Anterior cingulate cortex (tissue), 58 donors: Measurements from ENCODE around the gene RAP1A.
"Not testable (repeated sequence)": the region's sequence is repeated elsewhere in the genome, so short reads cannot be mapped to it uniquely, and the experiment has no call there.

Experiments used
- DNase-seq, 58 donors: peaks; one replicate each; lab custom pipeline; 2025; lab: John Stamatoyannopoulos, UW

Gene RAP1A

GRCh38 chr1:111625276-111625675, 5.7 kb downstream of the RAP1A start:
- no peak for DNase-seq

- no peak for DNase-seq
Measured at GRCh38 chr1:111628153-111628552, 8.6 kb downstream of the RAP1A start.

GRCh38 chr1:111629190-111629954, 9.8 kb downstream of the RAP1A start:
- DNase-seq: no peak

GRCh38 chr1:111630567-111630966, 11.0 kb downstream of the RAP1A start:
- no peak for DNase-seq

GRCh38 chr1:111631502-111631901, 11.9 kb downstream of the RAP1A start:
- DNase-seq: no peak

- not testable (repeated sequence) for DNase-seq
Measured at GRCh38 chr1:111632771-111633170, 13.2 kb downstream of the RAP1A start.

GRCh38 chr1:111633736-111634247, 14.2 kb downstream of the RAP1A start:
- no peak for DNase-seq

GRCh38 chr1:111635324-111636009, 15.9 kb downstream of the RAP1A start:
- no peak for DNase-seq

- DNase-seq: no peak
Measured at GRCh38 chr1:111638320-111638719, 18.7 kb downstream of the RAP1A start.

- DNase-seq: no peak
Measured at GRCh38 chr1:111639602-111640198, 20.1 kb downstream of the RAP1A start.

GRCh38 chr1:111643097-111643496, 23.5 kb downstream of the RAP1A start:
- DNase-seq: no peak

GRCh38 chr1:111643696-111644095, 24.1 kb downstream of the RAP1A start:
- DNase-seq: no peak

GRCh38 chr1:111644506-111644905, 24.9 kb downstream of the RAP1A start:
- DNase-seq: no peak

- no peak for DNase-seq
Measured at GRCh38 chr1:111647736-111648135, 28.1 kb downstream of the RAP1A start.

GRCh38 chr1:111648806-111649205, 29.2 kb downstream of the RAP1A start:
- peak in 2 of 58 donors; percentile 8 to 86 for DNase-seq

- DNase-seq: no peak
Measured at GRCh38 chr1:111649227-111649626, 29.6 kb downstream of the RAP1A start.

- DNase-seq: no peak
Measured at GRCh38 chr1:111649648-111650047, 30.1 kb downstream of the RAP1A start.

- DNase-seq: no peak
Measured at GRCh38 chr1:111653709-111654108, 34.1 kb downstream of the RAP1A start.

GRCh38 chr1:111654839-111655238, 35.2 kb downstream of the RAP1A start:
- DNase-seq: no peak

GRCh38 chr1:111656086-111657017, 36.8 kb downstream of the RAP1A start:
- peak in 13 of 58 donors; percentile 0 to 34 (median 5) for DNase-seq
